H54 (cell line): Measurements from ENCODE around the gene CDK13.
"Not testable (repeated sequence)": the region's sequence is repeated elsewhere in the genome, so short reads cannot be mapped to it uniquely, and the experiment has no call there.

Experiments
- DNase-seq: peaks from one replicate; pipeline ENCODE4 v3.0.0; 2011; ENCODE audit warnings: low spot score, mixed read lengths; ENCODE audit not compliant: insufficient read length
- FAIRE-seq: peaks from 3 replicates; lab custom pipeline; 2011; peaks lifted over from hg19 to GRCh38; lab: Jason Lieb, UNC
- POLR2A ChIP-seq: IDR thresholded peaks from 2 replicates; pipeline ENCODE4 v1.6.1; 2011; ENCODE audit warnings: low read depth, mild to moderate bottlenecking, low read length

CDK13 gene

DNA sequence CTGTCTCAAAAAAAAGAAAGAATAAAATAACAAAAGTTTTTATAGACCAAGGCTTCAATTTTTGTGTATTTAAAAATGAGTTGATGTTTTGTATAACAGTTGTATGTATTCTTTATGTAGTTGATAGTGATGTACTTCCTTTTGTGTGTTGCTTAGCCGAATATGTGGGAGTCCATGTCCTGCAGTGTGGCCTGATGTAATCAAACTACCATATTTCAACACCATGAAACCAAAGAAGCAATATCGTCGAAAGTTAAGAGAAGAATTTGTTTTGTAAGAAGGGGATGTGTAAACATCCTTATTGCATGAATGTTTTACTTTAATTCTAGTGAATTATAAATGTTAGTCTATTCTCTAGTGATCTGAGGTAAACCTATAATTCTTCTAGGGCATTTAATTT is 127.8 kb downstream of the CDK13 start:
- DNase-seq: no peak
- FAIRE-seq: no peak
- no peak for TF ChIP-seq POLR2A

DNA sequence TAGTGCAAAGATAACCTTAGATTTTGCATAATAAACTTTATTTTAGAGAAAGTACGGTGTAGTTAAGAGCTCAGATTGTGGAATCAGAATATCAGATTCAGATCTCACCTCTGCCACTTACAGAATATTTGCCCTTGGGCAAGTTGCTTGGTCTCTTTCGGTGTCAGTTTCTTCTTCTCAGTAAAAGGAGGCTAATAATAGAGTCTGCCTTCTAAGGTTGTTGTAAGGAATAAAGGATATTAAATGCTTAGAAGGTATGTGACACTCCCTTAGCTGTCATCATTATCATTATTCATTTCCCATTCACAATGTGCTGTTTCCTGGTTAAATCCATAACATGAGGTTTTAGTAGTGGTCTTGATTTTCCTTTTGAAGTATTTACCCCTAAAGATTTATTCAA is 142.1 kb downstream of the CDK13 start:
- no peak for TF ChIP-seq POLR2A
- no peak for FAIRE-seq
- DNase-seq: no peak

DNA sequence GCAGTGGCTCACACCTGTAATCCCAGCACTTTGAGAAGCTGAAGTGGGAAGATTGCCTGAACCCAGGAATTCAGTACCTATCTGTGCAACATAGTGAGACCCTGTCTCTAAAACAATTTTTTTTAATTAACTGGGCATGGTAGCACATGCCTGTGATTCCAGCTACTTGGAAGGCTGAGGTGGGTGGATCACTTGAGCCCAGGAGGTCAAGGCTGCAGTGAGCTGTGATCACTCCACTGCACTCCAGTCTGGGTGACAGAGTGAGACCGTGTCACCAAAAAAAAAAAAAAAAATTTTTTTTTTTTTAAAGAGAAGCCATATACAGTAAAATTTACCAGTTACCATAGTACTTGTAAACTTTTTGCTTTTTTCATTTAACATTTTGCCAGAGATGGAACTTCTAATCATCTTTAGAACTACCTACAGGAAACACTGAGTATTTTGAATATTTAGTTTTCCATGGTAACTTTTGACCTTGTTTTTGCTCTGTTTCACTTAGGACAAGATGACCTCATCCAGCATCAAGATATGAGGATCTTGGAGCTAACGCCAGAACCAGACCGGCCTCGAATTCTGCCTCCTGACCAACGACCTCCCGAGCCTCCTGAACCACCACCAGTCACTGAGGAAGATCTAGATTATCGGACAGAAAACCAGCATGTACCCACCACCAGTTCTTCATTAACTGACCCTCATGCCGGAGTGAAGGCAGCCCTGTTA is 143.7 kb downstream of the CDK13 start:
- FAIRE-seq (no peak), DNase-seq (no peak)
- TF ChIP-seq POLR2A: no peak

DNA sequence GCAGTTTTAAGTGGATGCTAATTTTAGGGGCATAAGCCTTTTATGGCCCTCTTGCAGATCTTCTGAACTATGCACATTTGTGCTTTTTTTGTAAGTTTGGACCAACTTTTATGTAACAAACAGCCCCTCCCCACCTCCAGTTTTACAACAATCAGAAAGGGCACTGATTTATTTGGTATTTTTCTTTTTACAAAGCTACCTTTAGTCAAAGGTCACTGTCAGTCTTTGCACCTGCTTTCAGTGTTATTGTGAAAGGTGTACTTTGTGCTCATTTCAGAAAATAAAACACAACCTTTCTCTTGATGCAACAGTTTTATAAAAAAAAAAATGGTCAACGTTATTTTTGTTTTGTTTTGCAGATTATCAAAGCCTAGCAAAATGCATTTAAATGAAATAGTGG is 145.2 kb downstream of the CDK13 start:
- no peak for FAIRE-seq
- no peak for TF ChIP-seq POLR2A
- DNase-seq: no peak

DNA sequence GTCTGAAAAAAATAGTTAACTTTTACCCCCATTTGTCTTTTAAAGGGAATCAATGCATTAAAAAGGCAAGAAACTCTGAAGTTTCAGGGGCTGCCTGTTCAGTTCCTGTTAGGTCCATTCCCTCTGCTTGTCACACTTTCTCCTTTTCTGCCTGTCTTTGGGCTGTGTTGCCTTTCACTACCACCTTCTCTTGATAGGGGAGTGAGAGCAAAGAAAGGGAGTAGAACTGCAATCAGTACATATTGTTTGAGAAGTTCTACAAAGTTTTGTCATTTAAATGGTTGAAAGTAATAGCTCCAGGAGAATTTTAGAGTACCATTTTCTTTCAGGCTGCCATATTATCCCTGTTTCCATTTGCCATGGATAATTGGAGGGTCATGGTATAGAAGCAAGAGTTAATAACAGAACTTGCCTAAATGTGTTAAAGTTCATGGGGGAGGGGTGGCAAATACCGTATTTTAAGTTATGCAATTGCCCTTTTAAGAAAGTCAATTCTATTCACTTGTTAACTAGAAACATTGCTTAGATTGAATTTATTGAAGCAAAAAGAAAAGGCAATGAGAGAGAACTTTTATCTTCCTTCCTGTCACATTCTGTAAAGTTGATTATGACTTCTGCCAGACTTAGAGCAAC is 145.8 kb downstream of the CDK13 start:
- DNase-seq (no peak), FAIRE-seq (no peak)
- no peak for TF ChIP-seq POLR2A

DNA sequence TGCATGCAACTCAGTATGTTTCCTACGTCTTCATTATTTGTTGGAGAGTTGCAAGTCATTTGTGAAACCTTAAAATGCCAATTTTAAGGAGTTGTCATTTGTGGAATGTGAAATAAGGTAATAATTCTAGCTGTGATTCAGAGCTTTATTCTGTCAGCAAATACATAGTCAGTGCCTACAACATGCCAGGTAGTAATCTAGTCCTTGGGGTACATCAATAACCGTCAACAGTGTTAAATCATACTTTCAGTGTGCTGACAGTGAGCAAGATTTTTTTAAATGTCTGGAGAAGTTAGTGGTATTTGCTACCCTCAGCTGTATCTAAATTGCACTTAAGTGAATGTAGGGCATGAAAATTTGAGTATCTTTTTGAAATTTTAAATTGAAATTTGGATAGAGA is 147.7 kb downstream of the CDK13 start:
- TF ChIP-seq POLR2A: no peak
- DNase-seq (no peak), FAIRE-seq (peak; percentile 53)

DNA sequence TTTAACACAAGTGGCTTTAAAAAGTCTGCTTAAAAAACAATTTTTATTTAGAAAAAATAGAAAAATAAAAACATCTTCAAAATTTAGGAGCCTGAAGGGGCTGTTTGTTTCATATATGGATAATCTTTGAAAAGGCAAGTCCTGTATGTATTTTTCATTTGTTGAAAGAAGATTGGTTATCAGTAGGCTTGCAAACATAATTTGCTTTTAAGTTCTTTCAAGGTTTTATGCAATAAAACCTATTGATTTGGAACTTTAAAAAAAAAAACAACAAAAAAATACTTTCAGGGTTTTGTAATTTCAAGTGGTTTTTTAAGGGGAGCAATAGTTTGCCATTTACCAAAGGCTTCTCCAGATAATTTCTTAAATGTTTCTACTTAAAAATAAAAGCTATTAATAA is 148.8 kb downstream of the CDK13 start:
- DNase-seq (no peak), FAIRE-seq (no peak)
- TF ChIP-seq POLR2A: no peak

DNA sequence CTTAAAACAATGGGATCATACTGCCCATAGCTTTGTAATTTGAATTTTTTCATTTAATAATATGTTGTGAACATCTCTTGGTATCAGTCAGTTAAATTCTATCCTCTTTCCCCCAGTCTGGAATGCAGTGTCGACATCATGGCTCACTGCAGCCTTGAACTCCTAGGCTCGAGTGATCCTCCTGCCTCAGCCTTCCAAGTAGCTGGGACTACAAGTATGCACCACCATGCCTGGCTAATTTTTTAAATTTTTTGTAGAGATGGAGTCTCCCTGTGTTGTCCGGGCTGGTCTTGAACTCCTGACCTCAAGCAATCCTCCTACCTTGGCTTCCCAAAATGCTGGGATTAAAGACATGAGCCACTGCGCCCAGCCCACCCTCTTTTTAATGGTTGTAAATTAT is 149.8 kb downstream of the CDK13 start:
- TF ChIP-seq POLR2A: no peak
- FAIRE-seq (peak; percentile 77), DNase-seq (no peak)

DNA sequence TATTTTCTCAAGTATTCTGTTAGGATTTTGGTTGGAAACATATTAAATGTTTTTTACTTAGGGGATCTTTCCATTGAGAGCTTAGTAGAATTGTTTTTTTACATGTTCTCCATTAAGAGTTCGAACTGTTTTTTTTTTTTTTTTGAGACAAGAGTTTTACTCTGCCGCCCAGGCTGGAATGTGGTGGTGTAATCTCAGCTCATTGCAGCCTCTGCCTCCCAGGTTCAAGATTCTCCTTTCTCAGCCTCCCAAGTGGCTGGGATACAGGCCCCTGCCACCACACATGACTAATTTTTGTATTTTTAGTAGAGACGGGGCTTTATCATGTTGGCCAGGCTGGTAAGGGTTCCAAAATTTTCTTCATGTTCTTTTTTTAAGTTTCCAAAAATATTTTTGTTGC is 151.1 kb downstream of the CDK13 start:
- FAIRE-seq (no peak), DNase-seq (no peak)
- no peak for TF ChIP-seq POLR2A

DNA sequence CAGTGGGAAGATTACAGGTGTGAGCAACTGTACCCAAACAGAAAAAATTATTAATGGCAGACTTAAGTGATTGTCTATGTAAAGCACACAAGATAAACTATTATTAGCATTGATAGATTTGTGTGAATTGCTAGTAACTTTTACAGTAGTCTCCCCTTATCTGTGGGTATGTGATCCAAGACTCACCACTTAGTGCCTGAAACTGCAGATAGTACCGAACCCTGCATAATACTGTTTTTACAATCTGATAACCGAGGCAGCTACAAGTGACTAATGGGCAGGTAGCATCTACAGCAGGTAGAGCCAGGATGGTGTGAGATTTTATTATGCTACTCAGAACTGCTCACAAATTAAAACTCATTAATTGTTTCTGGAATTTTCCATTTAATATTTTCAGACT is 152.8 kb downstream of the CDK13 start:
- no peak for DNase-seq
- no peak for TF ChIP-seq POLR2A
- FAIRE-seq: no peak

DNA sequence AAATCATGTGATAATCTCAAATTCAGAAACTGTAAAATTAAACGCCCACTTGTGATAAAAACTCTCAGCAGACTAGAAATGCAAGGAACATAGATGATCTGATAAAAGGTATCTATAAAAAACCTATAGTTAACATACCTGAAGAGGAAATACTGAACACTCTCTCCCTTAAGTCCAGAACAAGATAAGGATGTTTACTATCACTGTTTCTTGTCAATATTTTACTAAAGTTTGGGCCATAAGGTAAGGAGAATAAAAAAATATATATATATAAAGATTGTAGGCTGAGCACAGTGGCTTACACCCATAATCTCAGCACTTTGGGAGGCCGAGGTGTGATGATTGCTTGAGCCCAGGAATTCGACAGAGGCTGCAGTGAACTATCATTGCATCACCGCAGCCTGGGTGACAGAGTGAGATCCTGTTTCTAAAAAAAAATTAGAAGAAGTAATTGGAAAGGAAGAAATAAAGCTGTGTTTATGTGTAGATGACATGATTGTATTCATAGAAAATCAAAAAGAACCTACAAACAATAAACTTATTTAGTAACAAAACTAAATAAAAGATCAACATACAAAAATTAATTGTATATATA is 155.9 kb downstream of the CDK13 start:
- TF ChIP-seq POLR2A: no peak
- DNase-seq (no peak), FAIRE-seq (no peak)

DNA sequence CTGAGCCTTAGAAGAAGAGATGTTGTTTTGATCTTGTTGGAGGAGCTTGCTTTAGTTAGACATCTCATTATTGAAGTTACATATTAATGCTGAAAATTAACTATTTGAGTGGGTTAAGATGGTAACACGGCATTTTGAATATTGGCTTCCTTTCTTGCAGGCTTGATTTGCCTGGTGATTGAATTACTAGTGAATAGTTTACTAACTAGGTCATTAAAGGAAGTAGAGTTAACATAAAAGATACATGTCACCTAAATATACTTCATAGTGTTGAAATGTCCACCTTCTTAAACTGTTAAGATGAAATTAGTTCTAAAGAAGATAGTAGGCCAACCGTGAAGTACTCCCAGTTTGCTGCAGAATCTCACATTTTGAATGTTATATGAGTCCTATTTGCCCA is 165.9 kb downstream of the CDK13 start:
- no peak for DNase-seq

DNA sequence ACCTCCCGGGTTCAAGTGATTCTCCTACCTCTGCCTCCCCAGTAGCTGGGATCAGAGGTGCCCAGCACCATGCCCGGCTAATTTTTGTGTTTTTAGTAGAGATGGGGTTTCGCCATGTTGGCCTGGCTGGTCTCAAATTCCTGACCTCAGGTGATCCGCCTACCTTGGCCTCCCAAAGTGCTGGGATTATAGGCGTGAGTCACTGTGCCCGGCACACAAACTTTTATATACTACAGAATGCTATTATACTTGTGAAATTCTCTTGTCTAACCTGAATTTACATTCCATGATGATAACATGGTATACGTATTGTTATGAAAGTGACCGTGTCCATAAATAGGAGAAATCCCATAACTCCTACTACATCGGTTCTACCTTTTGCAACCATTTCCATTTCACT is 167.1 kb downstream of the CDK13 start:
- not testable (repeated sequence) for DNase-seq, FAIRE-seq

More for the DNA sequence above, 165.9 kb downstream of the CDK13 start:
- FAIRE-seq: no peak
- no peak for TF ChIP-seq POLR2A

DNA sequence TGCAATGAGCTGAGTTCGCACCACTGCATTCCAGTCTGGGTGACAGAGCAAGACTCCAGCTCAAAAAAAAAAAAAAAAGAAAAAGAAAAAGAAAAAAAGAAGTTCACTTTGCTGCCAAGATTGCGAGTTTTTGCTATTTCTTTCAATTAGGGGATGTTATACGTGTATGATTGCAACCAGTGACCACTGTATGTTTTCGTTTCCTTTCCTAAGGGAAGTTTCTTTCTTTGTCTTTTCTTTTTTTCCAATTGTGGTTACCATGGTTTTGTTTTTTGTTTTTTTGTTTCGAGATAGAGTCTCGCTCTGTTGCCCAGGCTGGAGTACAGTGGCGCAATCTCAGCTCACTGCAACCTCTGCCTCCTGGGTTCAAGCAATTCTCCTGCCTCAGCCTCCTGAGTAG is 168.1 kb downstream of the CDK13 start:
- not testable (repeated sequence) for DNase-seq, FAIRE-seq

DNA sequence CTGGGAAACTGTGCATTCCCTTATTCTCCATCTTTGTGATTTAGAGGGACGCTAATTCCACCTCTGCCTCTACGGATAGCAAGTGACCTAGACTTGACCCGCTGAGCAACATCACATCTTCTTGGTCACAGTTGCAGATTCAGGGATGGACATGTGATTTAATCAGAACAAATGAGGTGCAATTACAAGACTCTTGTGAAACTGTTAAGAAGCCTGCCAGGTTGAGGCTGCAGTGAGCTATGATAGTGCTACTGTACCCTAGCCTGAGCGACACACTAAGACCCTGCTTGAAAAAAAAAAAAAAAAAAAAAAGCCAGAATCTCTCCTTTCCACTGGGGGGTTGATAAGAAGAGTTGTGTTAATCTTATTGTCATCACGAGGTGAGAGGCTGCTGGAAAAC is 170.0 kb downstream of the CDK13 start:
- FAIRE-seq: no peak
- DNase-seq: no peak
- TF ChIP-seq POLR2A: no peak

DNA sequence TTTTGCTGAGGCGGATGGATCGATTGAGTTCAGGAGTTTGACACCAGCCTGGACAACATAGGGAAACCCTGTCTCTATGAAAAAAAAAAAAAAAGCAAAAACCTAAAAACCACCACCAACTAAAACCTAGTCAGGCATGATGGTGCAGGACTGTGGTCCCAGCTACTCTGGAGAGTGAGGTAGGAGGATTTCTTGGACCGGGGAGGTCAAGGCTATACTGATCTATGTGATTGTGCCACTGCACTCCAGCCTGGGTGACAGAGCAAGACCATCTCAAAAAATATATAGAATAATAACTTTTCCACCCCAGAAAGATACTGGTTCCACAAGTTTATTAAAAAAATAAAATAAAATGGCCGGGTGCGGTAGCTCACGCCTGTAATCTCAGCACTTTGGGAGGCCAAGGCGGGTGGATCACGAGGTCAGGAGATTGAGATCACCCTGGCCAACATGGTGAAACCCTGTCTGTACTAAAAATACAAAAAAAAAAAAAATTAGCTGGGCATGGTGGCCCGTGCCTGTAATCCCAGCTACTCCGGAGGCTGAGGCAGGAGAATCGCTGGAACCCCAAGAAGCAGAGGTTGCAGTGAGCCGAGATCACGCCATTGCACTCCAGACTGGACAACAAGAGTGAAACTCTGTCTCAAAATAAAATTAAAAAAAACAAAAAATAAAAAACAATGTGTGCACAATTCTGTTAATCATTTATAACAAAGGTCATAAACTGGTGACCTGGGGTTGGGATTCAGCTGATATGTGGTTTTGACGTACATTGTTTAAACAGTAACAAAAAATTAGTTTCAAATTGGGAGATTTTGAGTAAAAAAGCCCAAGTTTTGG is 172.3 kb downstream of the CDK13 start:
- FAIRE-seq: not testable (repeated sequence)

More for the DNA sequence above, 172.3 kb downstream of the CDK13 start:
- DNase-seq: not testable (repeated sequence)
